T-cell (primary cell): ENCODE results near the gene DACH2. TPM values are rescaled to one million over a fixed set of nuclear protein-coding genes. Genes with fewer than 3 reads are reported as not detected.

Experiments
- ATAC-seq, 4 experiments: fragments of 200-7000 bp in 3 of 4; fragments of 150-1000 bp in 1 of 4; cut with Tn5 transposase; replicated peaks in 1 of 4; 1 replicate in 3 of 4; 2 replicates in 1 of 4; pipeline ENCODE4 v1.10.0; 2021; ENCODE audit warnings: moderate library complexity in 3 of 4, mild to moderate bottlenecking in 2 of 4, moderate number of reproducible peaks in 1 of 4
- CTCF ChIA-PET, 2 donors: fragments of 300-600 bp; sonication (Branson Sonifier 250); formaldehyde crosslinking; loops; one replicate each; lab custom pipeline; 2022; ENCODE audit warnings: antibody characterized with exemption in 2 of 2; lab: Charles Lee
- POLR2A ChIA-PET, 2 donors: fragments of 300-600 bp; sonication (Branson Sonifier 250); formaldehyde crosslinking; loops; one replicate each; lab custom pipeline; 2022; ENCODE audit warnings: antibody characterized with exemption in 2 of 2; lab: Charles Lee
- DNase-seq, 35 experiments: peaks; one replicate each; pipeline versions ENCODE4 v3.0.0 to v3.0.0-alpha.2; 2013 to 2023
- H3K27ac ChIP-seq: one replicate; pipeline ENCODE4 v1.5.1; 2013; ENCODE audit warnings: low read length
- H3K27me3 ChIP-seq, 2 experiments: replicated peaks in 1 of 2; 1 replicate in 1 of 2; 2 replicates in 1 of 2; pipeline versions ENCODE4 v1.6.1 to v1.7.0; 2013; ENCODE audit warnings: low read length in 1 of 2, mixed read lengths in 1 of 2; ENCODE audit not compliant: control insufficient read depth in 2 of 2, insufficient read depth in 2 of 2; ENCODE audit errors: extremely low read depth in 1 of 2
- H3K36me3 ChIP-seq, 2 donors: 1 replicate in 1 of 2; 2 replicates in 1 of 2; pipeline versions ENCODE4 v1.6.1 to v1.7.0; 2013; ENCODE audit warnings: low read length in 1 of 2; ENCODE audit not compliant: control insufficient read depth in 2 of 2, insufficient read depth in 1 of 2; ENCODE audit errors: extremely low read depth in 1 of 2
- H3K4me1 ChIP-seq, 2 experiments: 1 replicate in 1 of 2; 2 replicates in 1 of 2; pipeline versions ENCODE4 v1.6.1 to v1.7.0; 2013; ENCODE audit warnings: low read length in 2 of 2, mixed read lengths in 1 of 2; ENCODE audit not compliant: insufficient read depth in 2 of 2, control insufficient read depth in 1 of 2; ENCODE audit errors: extremely low read depth in 1 of 2
- H3K4me3 ChIP-seq, 2 donors: 1 replicate in 1 of 2; 2 replicates in 1 of 2; pipeline versions ENCODE4 v1.5.1 to v1.7.0; 2013; ENCODE audit warnings: mild to moderate bottlenecking in 2 of 2, low read length in 1 of 2, moderate library complexity in 1 of 2; ENCODE audit not compliant: control insufficient read depth in 1 of 2; ENCODE audit errors: extremely low read depth in 1 of 2
- H3K9me3 ChIP-seq: 2 replicates; pipeline ENCODE4 v1.7.0; 2013
- H3K27ac Mint-ChIP-seq, 2 donors: one replicate each; pipeline ENCODE4 v1.8.0; 2020 to 2021; ENCODE audit warnings: mild to moderate bottlenecking in 2 of 2, mixed read lengths in 2 of 2
- H3K27me3 Mint-ChIP-seq, 2 donors: one replicate each; pipeline ENCODE4 v1.8.0; 2021 to 2022; ENCODE audit warnings: mixed read lengths in 2 of 2
- H3K36me3 Mint-ChIP-seq: one replicate; pipeline ENCODE4 v1.8.0; 2021; ENCODE audit warnings: mixed read lengths
- H3K4me1 Mint-ChIP-seq, 3 donors: one replicate each; pipeline ENCODE4 v1.8.0; 2020 to 2022; ENCODE audit warnings: mixed read lengths in 3 of 3, mild to moderate bottlenecking in 1 of 3
- H3K4me3 Mint-ChIP-seq, 3 donors: one replicate each; pipeline ENCODE4 v1.8.0; 2020 to 2022; ENCODE audit warnings: mild to moderate bottlenecking in 3 of 3, mixed read lengths in 3 of 3, moderate library complexity in 3 of 3
- H3K9me3 Mint-ChIP-seq, 3 donors: one replicate each; pipeline ENCODE4 v1.8.0; 2020 to 2022; ENCODE audit warnings: mixed read lengths in 3 of 3
- WGBS: methylation state at CpG from one replicate; pipeline ENCODE4 v1.1.5; 2013; ENCODE audit warnings: missing lambda C conversion rate; ENCODE audit not compliant: insufficient coverage; 5-methylcytosine and 5-hydroxymethylcytosine counted together
- total RNA-seq, 35 experiments: library from RNA in 6 of 35; stranded (reverse) in 6 of 35; fragments of 120-200 nt in 1 of 35; gene quantifications; one replicate each; pipeline versions ENCODE4 v1.2.1 to v1.2.4 and lab custom pipeline; 2013 to 2026

Gene DACH2
- total RNA-seq, 5 donors from 2014 or later (not counting 1 experiment from before 2014, with no cell fraction given) = not detected

DNA sequence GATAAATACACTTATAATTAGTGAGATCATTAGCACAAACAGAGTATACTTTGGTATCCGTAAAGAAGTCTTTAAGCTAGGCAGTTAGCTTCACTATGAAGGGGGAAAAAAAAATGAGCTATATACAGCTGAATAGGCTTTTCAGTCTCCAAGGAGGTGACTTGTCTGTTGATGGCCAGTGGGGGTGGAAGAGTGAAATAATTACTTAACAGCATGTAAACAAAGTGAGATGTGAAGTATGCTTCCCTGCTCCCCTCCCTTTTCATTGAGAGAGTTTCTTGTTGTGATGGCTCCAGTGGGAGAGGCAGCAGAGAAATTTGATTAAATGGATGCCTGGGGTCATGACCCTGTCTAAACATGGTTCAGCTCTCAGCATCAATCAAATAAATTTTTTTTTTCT lies 180.9 kb downstream of the DACH2 start:
- no CpG with 5 or more reads among the region's 1 CpG for WGBS
- peaks cover 0 to under 1% of the 10 kb centered on the region in 2 donors for H3K27me3 Mint-ChIP-seq
- no peaks in the 10 kb centered on the region for H3K36me3 Mint-ChIP-seq
- no peak for ATAC-seq
- Histone ChIP-seq H3K4me3 (no peak overlapping the region), H3K27ac (no peak overlapping the region), H3K36me3 (no peaks in the 10 kb centered on the region), H3K27me3 (no peaks in the 10 kb centered on the region), H3K9me3 (no peaks in the 10 kb centered on the region), H3K4me1 (no peaks in the 10 kb centered on the region)
- CTCF ChIA-PET = no interaction called here
- no peak overlapping the region for H3K4me3 Mint-ChIP-seq
- peaks cover 0 to 4% (median 2%) of the 10 kb centered on the region in 3 donors for H3K9me3 Mint-ChIP-seq
- H3K27ac Mint-ChIP-seq = no peak overlapping the region
- POLR2A ChIA-PET = no interaction called here
- no peaks in the 10 kb centered on the region for H3K4me1 Mint-ChIP-seq
- no peak for DNase-seq

DNA sequence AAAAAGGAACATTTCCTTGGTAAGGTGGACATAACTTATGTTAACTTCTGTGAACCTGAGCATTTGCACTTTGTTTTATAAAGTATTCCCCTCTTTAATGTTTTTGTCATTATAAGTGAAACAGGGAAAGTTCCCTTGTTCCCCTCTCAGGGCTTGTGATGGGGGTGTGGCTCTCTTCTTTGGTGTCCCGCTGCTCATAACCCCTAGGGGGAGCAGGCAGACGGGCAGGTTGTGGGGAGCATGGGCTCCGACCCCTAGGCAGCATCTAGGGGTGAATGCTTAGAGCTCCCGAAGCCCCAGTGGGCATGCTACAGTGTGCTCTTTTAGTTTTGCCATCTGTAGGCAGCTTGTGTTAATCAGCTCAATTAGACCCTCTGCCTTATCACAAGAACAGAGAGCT lies 200.4 kb downstream of the DACH2 start:
- POLR2A ChIA-PET = no interaction called here
- no peaks in the 10 kb centered on the region for H3K27me3 ChIP-seq
- H3K27me3 Mint-ChIP-seq = peaks cover 0 to 3% of the 10 kb centered on the region in 2 donors
- ATAC-seq (no peak), DNase-seq (no peak)
- H3K4me3 ChIP-seq = no peak overlapping the region
- H3K9me3 ChIP-seq = no peaks in the 10 kb centered on the region
- CTCF ChIA-PET = no interaction called here
- no peaks in the 10 kb centered on the region for H3K9me3 Mint-ChIP-seq
- WGBS = no CpG with 5 or more reads among the region's 4 CpGs
- no peak overlapping the region for H3K4me3 Mint-ChIP-seq
- no peak overlapping the region for H3K27ac Mint-ChIP-seq
- no peak overlapping the region for H3K27ac ChIP-seq
- H3K36me3 Mint-ChIP-seq = no peaks in the 10 kb centered on the region
- no peaks in the 10 kb centered on the region for H3K36me3 ChIP-seq
- no peaks in the 10 kb centered on the region for H3K4me1 Mint-ChIP-seq
- no peaks in the 10 kb centered on the region for H3K4me1 ChIP-seq

- no peaks in the 10 kb centered on the region for H3K27me3 ChIP-seq
- no peak overlapping the region for H3K4me3 ChIP-seq
- Mint-ChIP-seq H3K4me1 (no peaks in the 10 kb centered on the region), H3K36me3 (no peaks in the 10 kb centered on the region), H3K4me3 (no peak overlapping the region), H3K27me3 (peaks cover 0 to 3% of the 10 kb centered on the region in 2 donors), H3K27ac (no peak overlapping the region), H3K9me3 (no peaks in the 10 kb centered on the region)
- H3K27ac ChIP-seq = no peak overlapping the region
- no peaks in the 10 kb centered on the region for H3K4me1 ChIP-seq
- ChIA-PET POLR2A (no interaction called here), CTCF (no interaction called here)
- no peaks in the 10 kb centered on the region for H3K36me3 ChIP-seq
- ATAC-seq (no peak), DNase-seq (no peak)
- H3K9me3 ChIP-seq = no peaks in the 10 kb centered on the region
- 85% methylated on average over 3 of the region's 11 CpGs for WGBS
Measured at GRCh38 chrX:86349115-86349514, 200.9 kb downstream of the DACH2 start.

GRCh38 chrX:86369847-86370630 lies 221.8 kb downstream of the DACH2 start:
- H3K4me1 Mint-ChIP-seq = no peaks in the 10 kb centered on the region
- H3K36me3 ChIP-seq = no peaks in the 10 kb centered on the region
- ChIA-PET CTCF (no interaction called here), POLR2A (no interaction called here)
- no peaks in the 10 kb centered on the region for H3K9me3 Mint-ChIP-seq
- WGBS = no CpG with 5 or more reads among the region's 3 CpGs
- no peaks in the 10 kb centered on the region for H3K27me3 Mint-ChIP-seq
- no peak for DNase-seq
- H3K4me3 Mint-ChIP-seq = no peak overlapping the region
- no peaks in the 10 kb centered on the region for H3K4me1 ChIP-seq
- H3K4me3 ChIP-seq = no peak overlapping the region
- H3K9me3 ChIP-seq = no peaks in the 10 kb centered on the region
- no peak overlapping the region for H3K27ac Mint-ChIP-seq
- no peak overlapping the region for H3K27ac ChIP-seq
- no peak for ATAC-seq
- H3K27me3 ChIP-seq = no peaks in the 10 kb centered on the region
- no peaks in the 10 kb centered on the region for H3K36me3 Mint-ChIP-seq

- Histone ChIP-seq H3K27me3 (no peaks in the 10 kb centered on the region), H3K4me3 (no peak overlapping the region), H3K4me1 (no peaks in the 10 kb centered on the region), H3K27ac (no peak overlapping the region), H3K36me3 (no peaks in the 10 kb centered on the region), H3K9me3 (no peaks in the 10 kb centered on the region)
- H3K36me3 Mint-ChIP-seq = no peaks in the 10 kb centered on the region
- no peak overlapping the region for H3K27ac Mint-ChIP-seq
- DNase-seq (no peak), ATAC-seq (no peak)
- POLR2A ChIA-PET = no interaction called here
- H3K4me1 Mint-ChIP-seq = no peaks in the 10 kb centered on the region
- H3K9me3 Mint-ChIP-seq = no peaks in the 10 kb centered on the region
- CTCF ChIA-PET = no interaction called here
- H3K27me3 Mint-ChIP-seq = no peaks in the 10 kb centered on the region
- WGBS = no CpG with 5 or more reads among the region's 1 CpG
- no peak overlapping the region for H3K4me3 Mint-ChIP-seq
Measured at GRCh38 chrX:86370927-86371326, 222.7 kb downstream of the DACH2 start.

DNA sequence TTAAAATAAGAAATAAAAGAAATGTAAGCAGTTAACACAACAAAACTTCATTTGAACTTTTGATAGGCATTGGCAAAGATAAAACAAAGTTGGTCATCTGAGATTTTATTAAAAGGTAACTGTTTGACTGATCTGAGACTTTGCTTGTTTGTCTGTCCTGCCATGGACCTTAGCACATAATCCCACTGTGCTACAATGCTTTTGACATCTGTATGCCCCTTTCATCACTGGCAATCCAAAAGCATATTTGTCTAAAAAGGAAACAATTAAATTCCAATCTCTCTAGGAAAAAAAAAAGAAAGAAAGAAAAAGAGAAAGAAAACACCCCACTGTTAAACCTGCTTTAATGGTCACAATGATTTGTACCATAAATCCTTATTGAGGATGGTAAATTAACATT lies 231.0 kb downstream of the DACH2 start:
- Histone ChIP-seq H3K4me3 (no peak overlapping the region), H3K36me3 (no peaks in the 10 kb centered on the region), H3K27me3 (no peaks in the 10 kb centered on the region), H3K27ac (no peak overlapping the region), H3K9me3 (no peaks in the 10 kb centered on the region), H3K4me1 (no peaks in the 10 kb centered on the region)
- Mint-ChIP-seq H3K4me3 (no peak overlapping the region), H3K27me3 (peaks cover 0 to 12% of the 10 kb centered on the region in 2 donors), H3K9me3 (no peaks in the 10 kb centered on the region), H3K36me3 (no peaks in the 10 kb centered on the region), H3K27ac (no peak overlapping the region), H3K4me1 (no peaks in the 10 kb centered on the region)
- POLR2A ChIA-PET = no interaction called here
- DNase-seq (no peak), ATAC-seq (no peak)
- CTCF ChIA-PET = no interaction called here
